Panc1 (cell line): ENCODE data around the gene TIMP3. TPM values are rescaled to one million over a fixed set of nuclear protein-coding genes. Genes with fewer than 3 reads are reported as not detected.

Source experiments
- ATAC-seq: fragments of 200-7000 bp; cut with Tn5 transposase; 2 replicates; pipeline ENCODE4 v1.9.1; 2020; ENCODE audit warnings: mild to moderate bottlenecking, moderate library complexity
- BruUV-seq: library from RNA; stranded (reverse); fragments of 400-500 nt; replicated peaks from 2 replicates; lab custom pipeline; 2021; lab: Mats Ljungman, UMichigan
- CTCF ChIA-PET: fragments of 300-600 bp; sonication (Branson Sonifier 250); formaldehyde crosslinking; loops from one replicate; lab custom pipeline; 2022; ENCODE audit warnings: antibody characterized with exemption; lab: Charles Lee
- POLR2A ChIA-PET: fragments of 300-600 bp; sonication (Branson Sonifier 250); formaldehyde crosslinking; loops from one replicate; lab custom pipeline; 2022; ENCODE audit warnings: antibody characterized with exemption; lab: Charles Lee
- DNase-seq: peaks from one replicate; pipeline ENCODE4 v3.0.0-alpha.2; 2010; ENCODE audit warnings: low read depth, low spot score
- H3K27ac ChIP-seq: 2 replicates; pipeline ENCODE4 v1.5.1; 2011; ENCODE audit warnings: mild to moderate bottlenecking, low read length, inconsistent platforms
- H3K27me3 ChIP-seq: fragments of 200-500 bp; sonication (Bioruptor generic); 2 replicates; pipeline ENCODE4 v1.6.0; 2014; ENCODE audit warnings: low read length, inconsistent platforms; ENCODE audit not compliant: control insufficient read depth, insufficient read depth
- H3K36me3 ChIP-seq: fragments of 200-500 bp; sonication (Bioruptor generic); 2 replicates; pipeline ENCODE4 v1.5.1; 2014; ENCODE audit warnings: inconsistent platforms, mild to moderate bottlenecking, low read length, moderate library complexity; ENCODE audit not compliant: control insufficient read depth, insufficient read depth
- H3K4me1 ChIP-seq: 2 replicates; pipeline ENCODE4 v1.5.1; 2011; ENCODE audit warnings: inconsistent platforms, mild to moderate bottlenecking, low read length, moderate library complexity; ENCODE audit not compliant: control insufficient read depth, insufficient read depth
- H3K4me3 ChIP-seq, 2 experiments: 2 replicates each; pipeline ENCODE4 v1.5.1; 2011 to 2012; ENCODE audit warnings: low read depth in 2 of 2, low read length in 2 of 2, mild to moderate bottlenecking in 2 of 2, inconsistent platforms in 1 of 2, moderate library complexity in 1 of 2
- H3K9me3 ChIP-seq: fragments of 200-500 bp; sonication (Bioruptor generic); 2 replicates; pipeline ENCODE4 v1.5.1; 2014; ENCODE audit warnings: low read depth, mild to moderate bottlenecking, inconsistent platforms, low read length, moderate library complexity; ENCODE audit not compliant: control insufficient read depth, insufficient read depth
- POLR2AphosphoS5 ChIP-seq: IDR thresholded peaks from 2 replicates; pipeline ENCODE4 v1.6.1; 2012; ENCODE audit warnings: mild to moderate bottlenecking, low read depth, low read length, moderate library complexity
- SIN3A ChIP-seq: IDR thresholded peaks from 2 replicates; pipeline ENCODE4 v1.6.1; 2012; ENCODE audit warnings: low read depth, mild to moderate bottlenecking, low read length, moderate library complexity, borderline replicate concordance; ENCODE audit not compliant: insufficient read depth
- TCF7L2 ChIP-seq: IDR thresholded peaks from 2 replicates; pipeline ENCODE4 v1.6.1; 2011; ENCODE audit warnings: mild to moderate bottlenecking, low read depth, low read length, inconsistent platforms
- in situ Hi-C: cut with HindIII; loops from 2 replicates; pipeline ENCODE4 v1.10.0; 2016; ENCODE audit warnings: low sequenced_read_pairs, low pct_unique_long_range_greater_than_20kb
- intact Hi-C: fragments of 100-400 bp; cut with micrococcal nuclease; formaldehyde crosslinking; loops from one replicate; pipeline ENCODE4 v1.10.0; 2022; ENCODE audit not compliant: unreplicated experiment
- total RNA-seq: library from RNA; stranded (reverse); gene quantifications from one replicate; pipeline ENCODE4 v1.2.1, GENCODE V29; 2021; ENCODE audit not compliant: unreplicated experiment
- TF ChIP-seq, protein P1 (sequence below): fragments of 450-650 bp; IDR thresholded peaks from 2 replicates; pipeline ENCODE4 v1.5.1; 2017; ENCODE audit warnings: mild to moderate bottlenecking
- TF ChIP-seq, protein P2 (sequence below), 2 experiments: IDR thresholded peaks; 2 replicates each; pipeline ENCODE4 v1.6.1; 2011 to 2012; ENCODE audit warnings: low read depth in 2 of 2, control low read depth in 1 of 2, low read length in 1 of 2, mild to moderate bottlenecking in 1 of 2, moderate library complexity in 1 of 2; ENCODE audit not compliant: insufficient read depth in 1 of 2

TIMP3 gene
- total RNA-seq, 1 experiment from 2014 or later = 0.67 TPM

GRCh38 chr22:32823024-32823730, 21.7 kb downstream of the TIMP3 start:
- H3K27me3 ChIP-seq = no peaks in the 10 kb centered on the region
- H3K4me1 ChIP-seq = no peaks in the 10 kb centered on the region
- no peaks in the 10 kb centered on the region for H3K36me3 ChIP-seq
- ATAC-seq (0 out of 2 replicates have a peak, but pooled peaks have one; percentile 70), DNase-seq (no peak)
- BruUV-seq = no TSS peak
- no peak overlapping the region for H3K4me3 ChIP-seq
- CTCF ChIA-PET = no interaction called here
- no peaks in the 10 kb centered on the region for H3K9me3 ChIP-seq
- intact Hi-C loops = loop anchor here (5.0 kb wide), 1 partner anchor 296 kb away; no protein-coding TSS in a partner anchor
- POLR2A ChIA-PET = no interaction called here
- in situ Hi-C loops = no loop called here
- no peak overlapping the region for H3K27ac ChIP-seq
- TF ChIP-seq, protein P1, sequence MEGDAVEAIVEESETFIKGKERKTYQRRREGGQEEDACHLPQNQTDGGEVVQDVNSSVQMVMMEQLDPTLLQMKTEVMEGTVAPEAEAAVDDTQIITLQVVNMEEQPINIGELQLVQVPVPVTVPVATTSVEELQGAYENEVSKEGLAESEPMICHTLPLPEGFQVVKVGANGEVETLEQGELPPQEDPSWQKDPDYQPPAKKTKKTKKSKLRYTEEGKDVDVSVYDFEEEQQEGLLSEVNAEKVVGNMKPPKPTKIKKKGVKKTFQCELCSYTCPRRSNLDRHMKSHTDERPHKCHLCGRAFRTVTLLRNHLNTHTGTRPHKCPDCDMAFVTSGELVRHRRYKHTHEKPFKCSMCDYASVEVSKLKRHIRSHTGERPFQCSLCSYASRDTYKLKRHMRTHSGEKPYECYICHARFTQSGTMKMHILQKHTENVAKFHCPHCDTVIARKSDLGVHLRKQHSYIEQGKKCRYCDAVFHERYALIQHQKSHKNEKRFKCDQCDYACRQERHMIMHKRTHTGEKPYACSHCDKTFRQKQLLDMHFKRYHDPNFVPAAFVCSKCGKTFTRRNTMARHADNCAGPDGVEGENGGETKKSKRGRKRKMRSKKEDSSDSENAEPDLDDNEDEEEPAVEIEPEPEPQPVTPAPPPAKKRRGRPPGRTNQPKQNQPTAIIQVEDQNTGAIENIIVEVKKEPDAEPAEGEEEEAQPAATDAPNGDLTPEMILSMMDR = peak; percentile 71
- TF ChIP-seq, protein P2, sequence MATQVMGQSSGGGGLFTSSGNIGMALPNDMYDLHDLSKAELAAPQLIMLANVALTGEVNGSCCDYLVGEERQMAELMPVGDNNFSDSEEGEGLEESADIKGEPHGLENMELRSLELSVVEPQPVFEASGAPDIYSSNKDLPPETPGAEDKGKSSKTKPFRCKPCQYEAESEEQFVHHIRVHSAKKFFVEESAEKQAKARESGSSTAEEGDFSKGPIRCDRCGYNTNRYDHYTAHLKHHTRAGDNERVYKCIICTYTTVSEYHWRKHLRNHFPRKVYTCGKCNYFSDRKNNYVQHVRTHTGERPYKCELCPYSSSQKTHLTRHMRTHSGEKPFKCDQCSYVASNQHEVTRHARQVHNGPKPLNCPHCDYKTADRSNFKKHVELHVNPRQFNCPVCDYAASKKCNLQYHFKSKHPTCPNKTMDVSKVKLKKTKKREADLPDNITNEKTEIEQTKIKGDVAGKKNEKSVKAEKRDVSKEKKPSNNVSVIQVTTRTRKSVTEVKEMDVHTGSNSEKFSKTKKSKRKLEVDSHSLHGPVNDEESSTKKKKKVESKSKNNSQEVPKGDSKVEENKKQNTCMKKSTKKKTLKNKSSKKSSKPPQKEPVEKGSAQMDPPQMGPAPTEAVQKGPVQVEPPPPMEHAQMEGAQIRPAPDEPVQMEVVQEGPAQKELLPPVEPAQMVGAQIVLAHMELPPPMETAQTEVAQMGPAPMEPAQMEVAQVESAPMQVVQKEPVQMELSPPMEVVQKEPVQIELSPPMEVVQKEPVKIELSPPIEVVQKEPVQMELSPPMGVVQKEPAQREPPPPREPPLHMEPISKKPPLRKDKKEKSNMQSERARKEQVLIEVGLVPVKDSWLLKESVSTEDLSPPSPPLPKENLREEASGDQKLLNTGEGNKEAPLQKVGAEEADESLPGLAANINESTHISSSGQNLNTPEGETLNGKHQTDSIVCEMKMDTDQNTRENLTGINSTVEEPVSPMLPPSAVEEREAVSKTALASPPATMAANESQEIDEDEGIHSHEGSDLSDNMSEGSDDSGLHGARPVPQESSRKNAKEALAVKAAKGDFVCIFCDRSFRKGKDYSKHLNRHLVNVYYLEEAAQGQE (IDR thresholded peaks at IDR 0.05; ENCODE audit: insufficient read depth in 1 of 2, low read depth in 2 of 2, low read length in 1 of 2) = no peak
- no peak for TF ChIP-seq TCF7L2

DNA sequence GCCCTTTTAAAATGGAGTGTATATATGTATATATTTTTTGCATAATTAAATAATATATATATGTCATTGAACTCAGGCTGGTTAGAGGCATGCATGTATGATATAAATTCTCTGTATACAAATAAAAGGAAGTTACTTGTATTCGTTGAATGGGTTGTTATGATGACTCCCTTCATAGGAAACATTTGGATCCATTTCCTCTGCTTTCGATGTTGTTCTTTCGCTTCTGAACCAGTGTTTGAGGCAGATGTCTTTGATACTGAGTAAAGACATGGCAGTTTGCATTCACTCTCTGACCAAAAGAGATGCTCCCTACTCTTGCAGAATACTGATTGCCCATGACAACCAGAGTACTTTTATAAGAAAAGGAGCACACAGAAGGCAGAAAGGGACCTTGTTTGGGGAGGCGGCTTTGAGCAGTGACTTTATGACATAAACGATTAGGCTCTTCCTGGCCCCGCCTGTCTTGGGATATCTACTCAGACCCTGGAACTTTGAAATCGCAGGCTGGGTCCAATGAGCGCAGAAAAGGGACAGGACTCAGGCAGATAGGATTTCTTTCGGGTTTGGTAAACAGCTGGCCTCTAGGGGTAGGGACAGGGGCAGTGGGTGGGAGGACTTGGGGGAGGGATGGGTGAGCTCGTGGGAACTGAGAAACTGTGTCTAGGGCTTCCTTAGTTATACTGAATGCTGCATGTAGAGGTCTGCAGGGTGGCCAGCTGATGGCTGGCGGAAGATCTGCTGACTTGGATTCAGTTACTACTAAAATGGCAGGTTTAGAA, 23.2 kb downstream of the TIMP3 start:
- no peak for TF ChIP-seq POLR2AphosphoS5
- TF ChIP-seq TCF7L2 = no peak
- TF ChIP-seq SIN3A = no peak
- TF ChIP-seq, protein P1 = no peak
- TF ChIP-seq, protein P2 (IDR thresholded peaks at IDR 0.05; ENCODE audit: insufficient read depth in 1 of 2, low read depth in 2 of 2, low read length in 1 of 2) = no peak
- in situ Hi-C loops = no loop called here
- ATAC-seq = no peak

More for the DNA sequence above, 23.2 kb downstream of the TIMP3 start:
- Histone ChIP-seq H3K36me3 (no peaks in the 10 kb centered on the region), H3K4me1 (no peaks in the 10 kb centered on the region), H3K27me3 (no peaks in the 10 kb centered on the region), H3K4me3 (no peak overlapping the region), H3K27ac (no peak overlapping the region), H3K9me3 (no peaks in the 10 kb centered on the region)
- intact Hi-C loops = loop anchor here (5.0 kb wide), 1 partner anchor 297 kb away; no protein-coding TSS in a partner anchor
- ChIA-PET CTCF (no interaction called here), POLR2A (no interaction called here)
- BruUV-seq = no TSS peak
- no peak for DNase-seq
